Testis (tissue), 3 donors: ENCODE results near the gene GPR68. TPM values are rescaled to one million over a fixed set of nuclear protein-coding genes. Genes with fewer than 3 reads are reported as not detected.
"Not testable (repeated sequence)": the region's sequence is repeated elsewhere in the genome, so short reads cannot be mapped to it uniquely, and the experiment has no call there.

Source experiments
- DNase-seq: peaks from one replicate; pipeline ENCODE4 v3.0.0-alpha.2; 2019
- H3K27ac ChIP-seq, 2 donors: fragments of 200-600 bp; sonication (generic); one replicate each; pipeline ENCODE4 v1.5.1; 2019
- H3K27me3 ChIP-seq: fragments of 200-600 bp; sonication (generic); one replicate; pipeline ENCODE4 v1.5.1; 2019
- H3K36me3 ChIP-seq: fragments of 200-600 bp; sonication (generic); one replicate; pipeline ENCODE4 v1.5.1; 2017; ENCODE audit warnings: low read depth; ENCODE audit errors: missing control alignments
- H3K4me1 ChIP-seq: fragments of 200-600 bp; sonication (generic); one replicate; pipeline ENCODE4 v1.5.1; 2019
- H3K4me3 ChIP-seq, 2 donors: fragments of 200-600 bp; sonication (generic); one replicate each; pipeline ENCODE4 v1.5.1; 2017 to 2019
- H3K9me3 ChIP-seq: fragments of 200-600 bp; sonication (generic); one replicate; pipeline ENCODE4 v1.5.1; 2017
- CTCF ChIP-seq, 3 experiments: fragments of 450-650 bp in 2 of 3; fragments of 200-600 bp in 1 of 3; sonication (generic) in 1 of 3; IDR thresholded peaks; one replicate each; pipeline ENCODE4 v1.5.1; 2016 to 2019; ENCODE audit warnings: antibody characterized with exemption in 3 of 3, mild to moderate bottlenecking in 2 of 3, moderate library complexity in 1 of 3
- POLR2A ChIP-seq: fragments of 450-650 bp; IDR thresholded peaks from one replicate; pipeline ENCODE4 v1.6.1; 2017; ENCODE audit warnings: antibody characterized with exemption, mild to moderate bottlenecking, moderate library complexity
- WGBS, 2 donors: methylation state at CpG; one replicate each; pipeline ENCODE4 v1.1.5; 2018; 5-methylcytosine and 5-hydroxymethylcytosine counted together
- intact Hi-C: fragments of 100-400 bp; cut with DNase I; formaldehyde crosslinking; loops from one replicate; pipeline ENCODE4 v1.15.1; 2023; ENCODE audit warnings: low total_unique reads
- polyA plus RNA-seq: library from polyadenylated mRNA; stranded (reverse); fragments of 350-450 nt; fragmentation: Illumina TruSeq; extraction: RNeasy Lipid Tissue Mini Kit (QIAGEN cat#74804); gene quantifications from one replicate; pipeline ENCODE4 v1.2.3, GENCODE V29; 2014; ENCODE audit warnings: low read depth, low replicate concordance; ENCODE audit not compliant: insufficient read depth
- total RNA-seq, 2 donors: library from RNA; depleted of rRNA; stranded (reverse); fragments of >200 nt; gene quantifications; one replicate each; pipeline ENCODE4 v1.2.3, GENCODE V29; 2016

Gene GPR68
- total and polyA plus RNA-seq, 3 donors from 2014 or later: 1.1 to 3.8 (median 2.4) TPM

DNA sequence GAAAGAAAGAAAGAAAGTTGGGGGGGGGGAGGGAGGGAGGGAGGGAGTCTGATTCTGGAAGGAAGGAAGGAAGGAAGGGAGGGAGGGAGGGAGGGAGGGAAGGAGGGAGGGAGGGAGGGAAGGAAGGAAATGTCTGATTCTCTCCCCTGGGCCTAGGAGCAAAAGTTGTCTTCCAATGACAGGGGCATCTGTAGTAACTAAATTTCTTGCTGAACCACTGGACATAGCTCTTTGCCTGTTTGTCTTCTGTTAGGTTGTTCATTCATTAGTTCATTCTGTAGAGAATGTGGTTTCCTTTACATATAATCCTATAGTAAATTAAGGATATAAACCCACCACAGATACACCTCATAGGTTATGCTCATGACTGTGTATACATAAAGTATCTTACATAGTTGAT lies 59.9 kb downstream of the GPR68 start:
- Histone ChIP-seq H3K4me3 (no peak overlapping the region), H3K36me3 (no peaks in the 10 kb centered on the region), H3K4me1 (no peaks in the 10 kb centered on the region), H3K27me3 (no peaks in the 10 kb centered on the region), H3K27ac (no peak overlapping the region), H3K9me3 (no peaks in the 10 kb centered on the region)
- intact Hi-C loops: loop anchor here (5.0 kb wide), 1 partner anchor 103 kb away; no protein-coding TSS in a partner anchor
- DNase-seq: no peak
- TF ChIP-seq CTCF (IDR thresholded peaks at IDR 0.05): no peak
- TF ChIP-seq POLR2A: no peak

- not testable (repeated sequence) for H3K9me3 ChIP-seq, H3K27me3 ChIP-seq, H3K4me1 ChIP-seq, DNase-seq, H3K4me3 ChIP-seq, H3K36me3 ChIP-seq, H3K27ac ChIP-seq
- 94 to 97% methylated on average over 3 of the region's 3 CpGs for WGBS, 2 donors
- intact Hi-C loops: loop anchor here (5.0 kb wide), 1 partner anchor 105 kb away; no protein-coding TSS in a partner anchor
These were observed 61.8 kb downstream of the GPR68 start for GRCh38 chr14:91182753-91183152.

Other genes with a start within 250 kb of the GPR68 start
- gene RPS6KA5, start 184.1 kb downstream of the GPR68 start, total RNA-seq: 10 to 100 TPM in 1 of 2 donors, 1 to 10 TPM in 1; 9.4 to 11.0 TPM
- gene RPS6KA5, start 184.1 kb downstream of the GPR68 start, polyA plus RNA-seq: 6.4 TPM
- gene DGLUCY, start 130.6 kb downstream of the GPR68 start, total RNA-seq: 100 to 1,000 TPM; 145 to 161 TPM
- gene DGLUCY, start 130.6 kb downstream of the GPR68 start, polyA plus RNA-seq: 77.5 TPM
- 10 to 100 TPM; 47.4 to 51.3 TPM for gene CCDC88C, start 173.1 kb upstream of the GPR68 start, total RNA-seq
- gene CCDC88C, start 173.1 kb upstream of the GPR68 start, polyA plus RNA-seq: 36.5 TPM